Fibroblast of mammary gland (primary cell): ENCODE measurements around the gene PNPLA5.

Source experiments
- DNase-seq: peaks from one replicate; pipeline ENCODE4 v3.0.0-alpha.2; 2010; ENCODE audit warnings: low read depth
- H3K4me3 ChIP-seq: 2 replicates; pipeline ENCODE4 v1.5.1; 2011; ENCODE audit warnings: low read depth, mild to moderate bottlenecking, low read length, moderate library complexity; ENCODE audit not compliant: control insufficient read depth
- CTCF ChIP-seq: conservative IDR thresholded peaks from 2 replicates; pipeline ENCODE4 v1.5.1; 2011; ENCODE audit warnings: low read depth, low read length, inconsistent platforms; ENCODE audit not compliant: control insufficient read depth, insufficient read depth

The PNPLA5 gene

GRCh38 chr22:43841742-43842141, 50.1 kb downstream of the PNPLA5 start:
- no peak overlapping the region for H3K4me3 ChIP-seq
- no peak for TF ChIP-seq CTCF
- no peak for DNase-seq

DNA sequence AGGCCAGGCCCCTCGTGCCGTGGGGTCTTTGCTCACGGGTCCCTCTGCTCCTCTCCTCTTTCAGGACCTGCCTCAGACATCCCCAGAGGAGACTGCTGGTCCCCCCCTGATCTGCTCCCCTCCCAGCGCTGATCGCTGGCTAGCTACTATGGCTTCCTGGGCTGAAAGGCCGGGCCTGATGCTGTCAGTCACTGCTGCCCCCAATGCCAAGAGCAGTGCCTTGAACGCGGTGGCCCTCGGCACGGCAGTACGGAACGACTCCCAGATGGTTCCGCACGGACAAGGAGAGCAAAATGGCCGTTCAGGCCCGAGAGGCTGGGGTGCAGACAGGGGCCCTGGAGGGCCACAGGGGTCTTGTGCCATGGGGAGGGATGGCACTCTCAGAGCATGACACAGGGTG, 51.0 kb downstream of the PNPLA5 start:
- DNase-seq = no peak
- TF ChIP-seq CTCF = no peak
- no peak overlapping the region for H3K4me3 ChIP-seq

- no peak for TF ChIP-seq CTCF
- no peak for DNase-seq
Observed at GRCh38 chr22:43840431-43840830, 51.4 kb downstream of the PNPLA5 start.

GRCh38 chr22:43839781-43840180, 52.0 kb downstream of the PNPLA5 start:
- TF ChIP-seq CTCF = no peak

More at GRCh38 chr22:43840431-43840830, 51.4 kb downstream of the PNPLA5 start:
- no peak overlapping the region for H3K4me3 ChIP-seq

DNA sequence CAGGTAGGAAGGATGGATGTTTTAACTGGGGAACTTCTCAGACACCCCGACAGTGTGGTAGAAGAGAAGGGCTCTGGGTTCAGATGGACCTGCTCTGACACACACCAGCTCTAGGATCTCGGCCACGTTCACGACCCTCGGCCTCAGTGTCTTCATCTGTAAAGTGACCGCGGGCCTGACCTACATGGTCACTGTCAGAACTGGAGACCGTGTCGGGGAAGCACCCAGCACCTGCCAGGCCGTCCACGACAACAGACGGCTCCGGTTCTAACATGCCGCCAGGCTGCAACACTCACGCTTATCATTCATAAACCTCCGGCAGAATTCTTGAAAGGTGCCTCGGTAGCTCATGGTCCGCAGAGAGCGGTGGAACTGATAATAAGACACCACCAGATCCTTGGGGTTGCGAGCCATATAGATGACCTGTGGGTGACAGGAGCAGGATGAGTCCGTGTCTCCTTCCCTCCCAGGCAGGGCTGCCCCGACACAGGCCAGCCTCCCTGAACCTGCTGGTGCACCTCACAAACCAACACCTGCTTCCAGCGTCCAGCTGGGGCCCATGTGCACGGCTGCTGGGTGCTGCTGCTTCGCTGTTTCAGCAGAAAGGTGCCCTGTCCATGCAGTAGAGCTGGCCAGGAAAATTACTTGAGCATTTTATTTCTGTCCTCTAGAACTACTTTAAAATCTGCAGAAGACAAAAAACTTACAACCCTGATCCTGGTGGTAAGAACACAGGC, 53.1 kb downstream of the PNPLA5 start:
- DNase-seq = no peak
- no peak for TF ChIP-seq CTCF
- H3K4me3 ChIP-seq = no peak overlapping the region

More at GRCh38 chr22:43839781-43840180, 52.0 kb downstream of the PNPLA5 start:
- no peak for DNase-seq
- no peak overlapping the region for H3K4me3 ChIP-seq

DNA sequence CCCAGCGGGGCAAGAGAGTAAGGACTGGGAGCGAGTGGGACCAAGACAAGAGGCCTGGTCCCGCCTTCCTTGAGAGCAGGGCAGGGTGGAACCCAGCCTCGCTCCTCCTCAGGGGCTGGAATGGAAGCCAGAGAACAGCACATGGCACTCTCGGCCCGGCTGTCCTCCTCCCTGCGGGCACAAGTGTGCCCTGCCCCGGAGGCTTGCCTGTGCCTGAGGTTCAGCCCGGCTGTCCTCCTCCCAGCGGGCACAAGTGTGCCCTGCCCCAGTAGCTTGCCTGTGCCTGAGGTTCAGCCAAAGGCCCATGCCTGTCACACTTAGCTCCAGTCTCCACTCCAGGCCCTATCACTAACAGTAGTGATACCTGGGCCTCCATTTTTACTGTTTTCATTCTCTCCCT, 53.7 kb downstream of the PNPLA5 start:
- DNase-seq = no peak
- H3K4me3 ChIP-seq = no peak overlapping the region
- TF ChIP-seq CTCF = no peak
